Activated CD4-positive, alpha-beta memory T cell treated with anti-CD3 and anti-CD28 coated beads for 36 hours (primary cell): Measurements from ENCODE around the gene ZDHHC13. TPM values are rescaled to one million over a fixed set of nuclear protein-coding genes. Genes with fewer than 3 reads are reported as not detected.

ENCODE experiments used
- CTCF ChIA-PET: fragments of 350-600 bp; sonication (Branson Sonifier 250); formaldehyde crosslinking; loops from one replicate; lab custom pipeline; 2021; ENCODE audit warnings: antibody characterized with exemption, inconsistent platforms; lab: Charles Lee
- POLR2A ChIA-PET: fragments of 350-600 bp; sonication (Branson Sonifier 250); formaldehyde crosslinking; loops from one replicate; lab custom pipeline; 2021; ENCODE audit warnings: antibody characterized with exemption; lab: Charles Lee
- DNase-seq: peaks from one replicate; pipeline ENCODE4 v3.0.0-alpha.2; 2020
- H3K27ac Mint-ChIP-seq: one replicate; pipeline ENCODE4 v1.8.0; 2021; ENCODE audit warnings: mixed read lengths
- H3K27me3 Mint-ChIP-seq: one replicate; pipeline ENCODE4 v1.8.0; 2021; ENCODE audit warnings: mixed read lengths
- H3K36me3 Mint-ChIP-seq: one replicate; pipeline ENCODE4 v1.8.0; 2021; ENCODE audit warnings: mixed read lengths
- H3K4me1 Mint-ChIP-seq: one replicate; pipeline ENCODE4 v1.8.0; 2021; ENCODE audit warnings: low read depth, mixed read lengths
- H3K4me3 Mint-ChIP-seq: one replicate; pipeline ENCODE4 v1.8.0; 2021; ENCODE audit warnings: mild to moderate bottlenecking, mixed read lengths
- H3K9me3 Mint-ChIP-seq: one replicate; pipeline ENCODE4 v1.8.0; 2021; ENCODE audit warnings: mixed read lengths
- intact Hi-C: fragments of 100-400 bp; cut with micrococcal nuclease; formaldehyde crosslinking; loops from one replicate; pipeline ENCODE4 v1.15.1; 2023
- total RNA-seq, 2 experiments: library from RNA; stranded (reverse); gene quantifications; one replicate each; pipeline ENCODE4 v1.2.3, GENCODE V29; 2021

Gene ZDHHC13
- total RNA-seq, 2 experiments from 2014 or later: 25.4 to 26.8 TPM

GRCh38 chr11:19218216-19218615 is 101.2 kb downstream of the ZDHHC13 start:
- no peak overlapping the region for H3K27ac Mint-ChIP-seq
- peaks cover 5% of the 10 kb centered on the region for H3K27me3 Mint-ChIP-seq
- H3K4me1 Mint-ChIP-seq: no peaks in the 10 kb centered on the region
- H3K4me3 Mint-ChIP-seq: no peak overlapping the region
- ChIA-PET CTCF (no interaction called here), POLR2A (no interaction called here)
- DNase-seq: no peak
- no peaks in the 10 kb centered on the region for H3K36me3 Mint-ChIP-seq
- intact Hi-C loops: no loop called here
- H3K9me3 Mint-ChIP-seq: no peaks in the 10 kb centered on the region

- DNase-seq: no peak
- Mint-ChIP-seq H3K27me3 (peaks cover 2% of the 10 kb centered on the region), H3K4me1 (no peaks in the 10 kb centered on the region), H3K36me3 (no peaks in the 10 kb centered on the region), H3K4me3 (no peak overlapping the region), H3K9me3 (no peaks in the 10 kb centered on the region), H3K27ac (no peak overlapping the region)
- ChIA-PET CTCF (no interaction called here), POLR2A (no interaction called here)
- intact Hi-C loops: no loop called here
Measured at GRCh38 chr11:19218786-19219460, 102.0 kb downstream of the ZDHHC13 start.

- H3K27ac Mint-ChIP-seq: no peak overlapping the region
- H3K4me1 Mint-ChIP-seq: no peaks in the 10 kb centered on the region
- peaks cover 13% of the 10 kb centered on the region for H3K36me3 Mint-ChIP-seq
- ChIA-PET CTCF (no interaction called here), POLR2A (no interaction called here)
- no peaks in the 10 kb centered on the region for H3K9me3 Mint-ChIP-seq
- no peak for DNase-seq
- intact Hi-C loops: no loop called here
- H3K27me3 Mint-ChIP-seq: no peaks in the 10 kb centered on the region
- no peak overlapping the region for H3K4me3 Mint-ChIP-seq
Measured at GRCh38 chr11:19220903-19221724, 104.1 kb downstream of the ZDHHC13 start.

- ChIA-PET CTCF (no interaction called here), POLR2A (no interaction called here)
- Mint-ChIP-seq H3K27ac (no peak overlapping the region), H3K36me3 (peaks cover 16% of the 10 kb centered on the region), H3K4me1 (no peaks in the 10 kb centered on the region), H3K9me3 (no peaks in the 10 kb centered on the region), H3K4me3 (no peak overlapping the region), H3K27me3 (no peaks in the 10 kb centered on the region)
- intact Hi-C loops: no loop called here
- no peak for DNase-seq
Measured at GRCh38 chr11:19225123-19225522, 108.2 kb downstream of the ZDHHC13 start.

- DNase-seq: no peak
- no peak overlapping the region for H3K4me3 Mint-ChIP-seq
- no peaks in the 10 kb centered on the region for H3K4me1 Mint-ChIP-seq
- H3K36me3 Mint-ChIP-seq: peaks cover 18% of the 10 kb centered on the region
- no peak overlapping the region for H3K27ac Mint-ChIP-seq
- CTCF ChIA-PET: no interaction called here
- H3K27me3 Mint-ChIP-seq: no peaks in the 10 kb centered on the region
- POLR2A ChIA-PET: no interaction called here
- H3K9me3 Mint-ChIP-seq: no peaks in the 10 kb centered on the region
- intact Hi-C loops: no loop called here
Measured at GRCh38 chr11:19225581-19225980, 108.6 kb downstream of the ZDHHC13 start.

Other genes with a start within 250 kb of the ZDHHC13 start
- not detected for gene MRGPRX1, start 177.8 kb upstream of the ZDHHC13 start, total RNA-seq
- gene MRGPRX2, start 56.5 kb upstream of the ZDHHC13 start, total RNA-seq: not detected
- gene CSRP3, start 84.8 kb downstream of the ZDHHC13 start, total RNA-seq: not detected
- 10 to 100 TPM; 16.0 to 16.5 TPM for gene E2F8, start 123.8 kb downstream of the ZDHHC13 start, total RNA-seq